H1 (cell line): ENCODE measurements around the gene PRXL2A. TPM values are rescaled to one million over a fixed set of nuclear protein-coding genes. Genes with fewer than 3 reads are reported as not detected.
"Not testable (repeated sequence)": the region's sequence is repeated elsewhere in the genome, so short reads cannot be mapped to it uniquely, and the experiment has no call there.

Experiments used
- CTCF ChIA-PET: fragments of 300-600 bp; sonication (Branson Sonifier 250); formaldehyde crosslinking; loops from one replicate; lab custom pipeline; 2021; ENCODE audit not compliant: partially characterized antibody; lab: Charles Lee
- POLR2A ChIA-PET: fragments of 300-600 bp; sonication (Branson Sonifier 250); formaldehyde crosslinking; loops from one replicate; lab custom pipeline; 2021; ENCODE audit warnings: inconsistent platforms; ENCODE audit not compliant: partially characterized antibody; lab: Charles Lee
- DNase-seq, 2 experiments: peaks; one replicate each; pipeline versions ENCODE4 v3.0.0 to v3.0.0-alpha.2; 2010 to 2022; ENCODE audit warnings: low spot score in 2 of 2, low read depth in 1 of 2, mixed read lengths in 1 of 2
- FAIRE-seq: peaks from 2 replicates; lab custom pipeline; 2011; peaks lifted over from hg19 to GRCh38; lab: Jason Lieb, UNC
- H2AFZ ChIP-seq: 2 replicates; pipeline ENCODE4 v1.8.1; 2012; ENCODE audit warnings: low read length, inconsistent platforms
- H2AK5ac ChIP-seq: 2 replicates; pipeline ENCODE4 v1.6.1; 2013; ENCODE audit warnings: low read depth, low read length
- H2BK120ac ChIP-seq: replicated peaks from 2 replicates; pipeline ENCODE3; 2013; ENCODE audit warnings: low read depth, low read length, inconsistent platforms
- H2BK12ac ChIP-seq: 2 replicates; pipeline ENCODE4 v1.6.1; 2013; ENCODE audit warnings: low read depth, low read length
- H2BK15ac ChIP-seq: 2 replicates; pipeline ENCODE4 v1.6.1; 2013; ENCODE audit warnings: low read length
- H2BK20ac ChIP-seq: 2 replicates; pipeline ENCODE4 v1.6.1; 2013; ENCODE audit warnings: low read length
- H2BK5ac ChIP-seq: 2 replicates; pipeline ENCODE4 v1.6.1; 2013; ENCODE audit warnings: low read depth, low read length
- H3K14ac ChIP-seq: 2 replicates; pipeline ENCODE4 v1.6.1; 2013; ENCODE audit warnings: inconsistent platforms; ENCODE audit not compliant: insufficient read length
- H3K18ac ChIP-seq: 2 replicates; pipeline ENCODE4 v1.6.1; 2013; ENCODE audit warnings: low read length; ENCODE audit errors: extremely low read depth
- H3K23ac ChIP-seq: 2 replicates; pipeline ENCODE4 v1.6.1; 2013; ENCODE audit warnings: inconsistent platforms; ENCODE audit not compliant: insufficient read length
- H3K23me2 ChIP-seq: 2 replicates; pipeline ENCODE4 v1.6.1; 2013; ENCODE audit warnings: low read depth, low read length
- H3K27ac ChIP-seq: 2 replicates; pipeline ENCODE4 v1.6.1; 2011; ENCODE audit warnings: low read depth, low read length, inconsistent platforms
- H3K27me3 ChIP-seq, 4 experiments: replicated peaks in 1 of 4; 1 replicate in 1 of 4; 2 replicates in 3 of 4; pipeline versions ENCODE4 v1.6.1 to v1.8.1; 2011 to 2013; ENCODE audit warnings: low read length in 3 of 4, mild to moderate bottlenecking in 3 of 4, inconsistent platforms in 2 of 4, mixed read lengths in 2 of 4, moderate library complexity in 1 of 4; ENCODE audit not compliant: control insufficient read depth in 3 of 4, insufficient read depth in 3 of 4; ENCODE audit errors: extremely low read depth in 1 of 4
- H3K36me3 ChIP-seq, 4 experiments: 2 replicates each; pipeline versions ENCODE4 v1.6.1 to v1.8.1; 2011 to 2013; ENCODE audit warnings: mild to moderate bottlenecking in 4 of 4, low read length in 3 of 4, moderate library complexity in 2 of 4, control low read depth in 1 of 4, inconsistent platforms in 1 of 4; ENCODE audit not compliant: insufficient read depth in 4 of 4, control insufficient read depth in 2 of 4
- H3K4ac ChIP-seq: replicated peaks from 2 replicates; pipeline ENCODE3; 2013; ENCODE audit warnings: low read length, low read depth, mixed read lengths, inconsistent platforms; ENCODE audit not compliant: insufficient read length
- H3K4me1 ChIP-seq, 4 experiments: replicated peaks in 1 of 4; 1 replicate in 1 of 4; 2 replicates in 3 of 4; pipeline versions ENCODE4 v1.6.1 to v1.8.1; 2011 to 2013; ENCODE audit warnings: low read length in 3 of 4, inconsistent platforms in 2 of 4, mixed read lengths in 1 of 4; ENCODE audit not compliant: insufficient read depth in 4 of 4, control insufficient read depth in 3 of 4
- H3K4me2 ChIP-seq, 2 experiments: 2 replicates each; pipeline versions ENCODE4 v1.6.1 to v1.8.1; 2011 to 2013; ENCODE audit warnings: low read depth in 2 of 2, low read length in 2 of 2, control low read depth in 1 of 2, inconsistent platforms in 1 of 2, mild to moderate bottlenecking in 1 of 2; ENCODE audit not compliant: insufficient read depth in 1 of 2
- H3K4me3 ChIP-seq, 4 experiments: fragments of 200-600, 300-600 bp in 1 of 4; sonication (generic), shearing (Covaris generic), sonication (Bioruptor Twin) in 1 of 4; 2 replicates each; pipeline versions ENCODE4 v1.5.1 to v1.8.1; 2011 to 2016; ENCODE audit warnings: low read length in 4 of 4, low read depth in 3 of 4, control low read depth in 2 of 4, inconsistent platforms in 2 of 4, mild to moderate bottlenecking in 2 of 4, mixed read lengths in 1 of 4, moderate library complexity in 1 of 4; ENCODE audit not compliant: insufficient read depth in 2 of 4; ENCODE audit errors: extremely low read depth in 1 of 4
- H3K56ac ChIP-seq: replicated peaks from 2 replicates; pipeline ENCODE3; 2013; ENCODE audit warnings: low read depth, mild to moderate bottlenecking, mixed read lengths, low read length, inconsistent platforms; ENCODE audit not compliant: insufficient read length
- H3K79me1 ChIP-seq: 2 replicates; pipeline ENCODE4 v1.6.1; 2013; ENCODE audit warnings: low read depth, low read length, control low read depth
- H3K79me2 ChIP-seq, 2 experiments: 2 replicates each; pipeline versions ENCODE4 v1.6.1 to v1.8.1; 2012 to 2013; ENCODE audit warnings: low read length in 2 of 2, mild to moderate bottlenecking in 2 of 2, inconsistent platforms in 1 of 2; ENCODE audit not compliant: insufficient read depth in 2 of 2, control insufficient read depth in 1 of 2
- H3K9ac ChIP-seq, 4 experiments: replicated peaks in 1 of 4; 1 replicate in 1 of 4; 2 replicates in 3 of 4; pipeline versions ENCODE4 v1.6.1 to v1.8.1; 2011 to 2013; ENCODE audit warnings: low read depth in 3 of 4, low read length in 3 of 4, control low read depth in 2 of 4, mild to moderate bottlenecking in 2 of 4, moderate library complexity in 2 of 4, inconsistent platforms in 1 of 4; ENCODE audit errors: extremely low read depth in 1 of 4
- H3K9me3 ChIP-seq, 2 experiments: 2 replicates each; pipeline versions ENCODE4 v1.6.1 to v1.8.1; 2012 to 2013; ENCODE audit warnings: mild to moderate bottlenecking in 2 of 2, moderate library complexity in 2 of 2, control low read depth in 1 of 2, inconsistent platforms in 1 of 2, low read depth in 1 of 2, low read length in 1 of 2, mixed read lengths in 1 of 2; ENCODE audit not compliant: insufficient read depth in 2 of 2
- H4K20me1 ChIP-seq, 2 experiments: replicated peaks in 1 of 2; 2 replicates each; pipeline versions ENCODE3 to v1.8.1; 2011 to 2013; ENCODE audit warnings: inconsistent platforms in 2 of 2, low read length in 2 of 2, mild to moderate bottlenecking in 1 of 2; ENCODE audit not compliant: insufficient read depth in 2 of 2, control insufficient read depth in 1 of 2
- H4K5ac ChIP-seq: 2 replicates; pipeline ENCODE4 v1.6.1; 2013; ENCODE audit warnings: low read length, low read depth, mixed read lengths, inconsistent platforms; ENCODE audit not compliant: insufficient read length
- H4K8ac ChIP-seq: 2 replicates; pipeline ENCODE4 v1.8.0; 2013; ENCODE audit warnings: mild to moderate bottlenecking, moderate library complexity, low read length, inconsistent platforms; ENCODE audit not compliant: insufficient read depth; ENCODE audit errors: extremely low read depth
- H4K91ac ChIP-seq: replicated peaks from 2 replicates; pipeline ENCODE3; 2013; ENCODE audit warnings: low read length, mixed read lengths, inconsistent platforms; ENCODE audit not compliant: insufficient read length
- CHD2 ChIP-seq: IDR thresholded peaks from 2 replicates; pipeline ENCODE4 v1.6.1; 2012; ENCODE audit warnings: low read length, improper control_type of control experiment
- TAF7 ChIP-seq: optimal IDR thresholded peaks from 2 replicates; pipeline ENCODE3; 2011; ENCODE audit warnings: low read depth, mild to moderate bottlenecking, inconsistent platforms, low read length, moderate library complexity, borderline replicate concordance
- WGBS, 2 experiments: shearing (Covaris generic) in 1 of 2; methylation state at CpG; one replicate each; pipeline versions ENCODE4 v1.1.6 to v1.1.7; 2013 to 2015; ENCODE audit warnings: low lambda C conversion rate in 2 of 2, mixed read lengths in 2 of 2, inconsistent platforms in 1 of 2, low coverage in 1 of 2, missing lambda C conversion rate in 1 of 2; ENCODE audit not compliant: insufficient replicate concordance in 2 of 2, insufficient coverage in 1 of 2, insufficient read length in 1 of 2; ENCODE audit errors: extremely low coverage in 1 of 2, missing lambda C conversion rate in 1 of 2; 5-methylcytosine and 5-hydroxymethylcytosine counted together
- polyA plus RNA-seq, 7 experiments: library from polyadenylated mRNA; depleted of rRNA in 3 of 7; stranded (reverse) in 5 of 7; unstranded in 2 of 7; fragments of >200 nt in 5 of 7; fragments of 200-250 nt in 2 of 7; gene quantifications; 1 replicate in 5 of 7; 2 replicates in 1 of 7; 4 replicates in 1 of 7; pipeline versions ENCODE4 v1.2.1 to v1.2.3, GENCODE V29; 2011 to 2013; ENCODE audit warnings: missing spikeins in 2 of 7, mixed read lengths in 2 of 7
- total RNA-seq: library from RNA; stranded (reverse); fragmentation: NEBNext Ultra II Directional; extraction: Animal tissue kit (Norgen Biotek cat#: 25700); gene quantifications from 2 replicates; pipeline ENCODE4 v1.2.1, GENCODE V29; 2021

Gene PRXL2A
- total and polyA plus RNA-seq, 2 of the 8 experiments (the other 6 are each of a cell fraction or from before 2014, with no cell fraction given): 13.4 to 58.3 TPM

DNA sequence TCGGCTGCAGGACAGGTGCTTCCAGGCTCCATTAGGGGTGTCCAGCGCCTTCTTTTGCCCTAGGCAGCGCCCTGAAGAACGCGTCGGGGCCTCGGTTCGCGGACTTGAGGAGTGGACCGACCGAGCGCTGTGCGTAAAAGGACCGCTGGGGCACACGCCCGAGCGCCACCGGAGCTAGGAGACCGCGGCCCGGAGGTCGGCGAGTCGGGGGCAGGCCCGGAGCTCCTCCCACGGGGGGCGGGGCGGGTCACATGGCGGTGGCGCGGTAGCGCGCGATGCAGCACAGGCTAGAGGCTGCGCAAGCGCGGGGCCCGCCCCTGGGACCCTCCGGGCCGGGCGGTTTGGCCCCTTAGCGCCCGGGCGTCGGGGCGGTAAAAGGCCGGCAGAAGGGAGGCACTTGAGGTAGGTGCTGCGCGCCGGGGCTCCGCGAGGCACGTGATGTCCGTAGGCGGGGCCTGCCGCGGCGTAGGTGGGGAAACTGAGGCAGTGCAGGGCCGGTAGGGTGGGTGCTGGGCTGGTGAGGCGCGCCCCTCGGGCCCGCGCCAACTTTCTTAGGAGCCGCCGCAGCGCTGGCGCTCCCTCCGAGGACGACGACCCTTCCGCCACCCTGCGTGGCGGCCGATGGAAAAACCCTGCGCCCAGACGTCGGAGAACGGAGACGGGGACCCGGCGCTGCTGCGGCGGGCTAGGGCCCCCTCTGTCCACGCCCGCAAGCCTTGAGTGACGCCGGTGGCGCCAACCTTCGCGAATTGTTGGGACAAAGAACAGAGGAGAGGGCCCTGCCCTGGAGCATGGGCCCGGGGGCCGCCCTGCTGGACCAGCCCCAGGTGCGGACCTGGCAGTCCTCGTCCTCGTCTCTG is at the start of gene PRXL2A (continued):
- TF ChIP-seq TAF7 (peak; percentile 37), CHD2 (0 out of 2 replicates have a peak, but pooled peaks have one; percentile 27)

DNA sequence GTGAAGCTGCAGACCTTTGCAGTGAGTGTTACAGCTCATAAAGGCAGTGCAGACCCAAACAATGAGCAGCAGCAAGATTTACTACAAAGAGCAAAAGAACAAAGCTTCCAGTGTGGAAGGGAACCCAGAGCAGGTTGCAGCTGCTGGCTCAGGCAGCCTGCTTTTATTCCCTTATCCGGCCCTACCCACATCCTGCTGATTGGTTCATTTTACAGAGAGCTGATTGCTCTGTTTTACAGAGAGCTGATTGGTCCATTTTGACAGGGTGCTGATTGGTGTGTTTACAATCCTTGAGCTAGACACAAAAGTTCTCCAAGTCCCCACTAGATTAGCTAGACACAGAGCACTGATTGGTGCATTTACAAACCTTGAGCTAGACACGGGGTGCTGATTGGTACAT is 49.4 kb upstream of the PRXL2A start:
- H4K20me1 ChIP-seq, H3K4ac ChIP-seq, H4K8ac ChIP-seq, H2BK12ac ChIP-seq, H3K4me2 ChIP-seq, H2AFZ ChIP-seq, H2AK5ac ChIP-seq, H3K14ac ChIP-seq, H2BK120ac ChIP-seq, H3K56ac ChIP-seq, H3K27ac ChIP-seq, H3K9ac ChIP-seq, H3K23me2 ChIP-seq, H3K23ac ChIP-seq, H3K79me1 ChIP-seq, H3K9me3 ChIP-seq, H2BK20ac ChIP-seq, H4K91ac ChIP-seq, H3K18ac ChIP-seq, H2BK15ac ChIP-seq, H3K4me3 ChIP-seq, FAIRE-seq, H3K79me2 ChIP-seq, H4K5ac ChIP-seq, H3K27me3 ChIP-seq, H3K36me3 ChIP-seq, DNase-seq, H2BK5ac ChIP-seq: not testable (repeated sequence)
- POLR2A ChIA-PET: interaction anchor here (1.0 kb wide), 1 partner anchor 49 kb away, joined by 3 read pairs; the partner anchor contains the start of gene PRXL2A
- CTCF ChIA-PET: interaction anchor here (0.7 to 1.7 kb wide), 3 partner anchors 11 to 98 kb away, joined by 3 to 4 read pairs (median 3); no protein-coding TSS in a partner anchor
- 57% methylated on average over 2 of the region's 2 CpGs; no CpG with 5 or more reads in 1 of the 2 experiments for WGBS, 2 experiments
- H3K4me1 ChIP-seq: peaks cover 0 to 11% (median 3%) of the 10 kb centered on the region in 4 experiments; a peak in 6 of 7 replicates
